SH-SY5Y (cell line): ENCODE results near the gene CPLX4.

Experiments
- GATA2 ChIP-seq: IDR thresholded peaks from 2 replicates; pipeline ENCODE4 v1.6.1; 2011; ENCODE audit warnings: mild to moderate bottlenecking, low read depth, low read length
- GATA3 ChIP-seq: IDR thresholded peaks from 2 replicates; pipeline ENCODE4 v1.6.1; 2011; ENCODE audit warnings: low read depth, mild to moderate bottlenecking, low read length, moderate library complexity

CPLX4 gene

GRCh38 chr18:59318460-59319050, at the start of gene CPLX4:
CPLX4 (minus strand) TSS chr18:59318649; CDS start chr18:59318462, 187 bp downstream.
- TF ChIP-seq GATA2 (no peak), GATA3 (no peak)

GRCh38 chr18:59360381-59360780, 41.9 kb upstream of the CPLX4 start:
- TF ChIP-seq GATA2 (no peak), GATA3 (no peak)

GRCh38 chr18:59359576-59359952, 41.1 kb upstream of the CPLX4 start:
- TF ChIP-seq GATA2 (no peak), GATA3 (no peak)

GRCh38 chr18:59358712-59359575, 40.5 kb upstream of the CPLX4 start, which contains the start of gene LMAN1:
LMAN1 (minus strand) TSS chr18:59359265; CDS start chr18:59359244, 21 bp downstream.
- TF ChIP-seq GATA3 (no peak), GATA2 (no peak)

- TF ChIP-seq GATA2, result no peak
- TF ChIP-seq GATA3, result no peak
Measured at GRCh38 chr18:59358414-59358711, 39.9 kb upstream of the CPLX4 start.

- no peak for TF ChIP-seq GATA3
- no peak for TF ChIP-seq GATA2
Measured at GRCh38 chr18:59357928-59358327, 39.5 kb upstream of the CPLX4 start.

GRCh38 chr18:59354731-59355130, 36.3 kb upstream of the CPLX4 start:
- TF ChIP-seq GATA2 (no peak), GATA3 (no peak)

GRCh38 chr18:59353079-59353680, 34.7 kb upstream of the CPLX4 start:
- no peak for TF ChIP-seq GATA3
- TF ChIP-seq GATA2, result no peak

GRCh38 chr18:59352250-59352855, 33.9 kb upstream of the CPLX4 start:
- TF ChIP-seq GATA3 (no peak), GATA2 (no peak)

- TF ChIP-seq GATA2 (no peak), GATA3 (no peak)
Measured at GRCh38 chr18:59345556-59345955, 27.1 kb upstream of the CPLX4 start.

- no peak for TF ChIP-seq GATA2
Measured at GRCh38 chr18:59344996-59345395, 26.5 kb upstream of the CPLX4 start.

GRCh38 chr18:59343926-59344325, 25.5 kb upstream of the CPLX4 start:
- no peak for TF ChIP-seq GATA3
- TF ChIP-seq GATA2, result no peak

- TF ChIP-seq GATA3 (no peak), GATA2 (no peak)
Measured at GRCh38 chr18:59340817-59341216, 22.4 kb upstream of the CPLX4 start.

- TF ChIP-seq GATA3, result no peak
- no peak for TF ChIP-seq GATA2
Measured at GRCh38 chr18:59340312-59340711, 21.9 kb upstream of the CPLX4 start.
